Endothelial cell of hepatic sinusoid (primary cell): ENCODE data around the gene HOXB4.

Experiments used
- in situ Hi-C: cut with HindIII; loops from 2 replicates; pipeline ENCODE4 v1.10.0; 2017; ENCODE audit warnings: low sequenced_read_pairs

Gene HOXB4

DNA sequence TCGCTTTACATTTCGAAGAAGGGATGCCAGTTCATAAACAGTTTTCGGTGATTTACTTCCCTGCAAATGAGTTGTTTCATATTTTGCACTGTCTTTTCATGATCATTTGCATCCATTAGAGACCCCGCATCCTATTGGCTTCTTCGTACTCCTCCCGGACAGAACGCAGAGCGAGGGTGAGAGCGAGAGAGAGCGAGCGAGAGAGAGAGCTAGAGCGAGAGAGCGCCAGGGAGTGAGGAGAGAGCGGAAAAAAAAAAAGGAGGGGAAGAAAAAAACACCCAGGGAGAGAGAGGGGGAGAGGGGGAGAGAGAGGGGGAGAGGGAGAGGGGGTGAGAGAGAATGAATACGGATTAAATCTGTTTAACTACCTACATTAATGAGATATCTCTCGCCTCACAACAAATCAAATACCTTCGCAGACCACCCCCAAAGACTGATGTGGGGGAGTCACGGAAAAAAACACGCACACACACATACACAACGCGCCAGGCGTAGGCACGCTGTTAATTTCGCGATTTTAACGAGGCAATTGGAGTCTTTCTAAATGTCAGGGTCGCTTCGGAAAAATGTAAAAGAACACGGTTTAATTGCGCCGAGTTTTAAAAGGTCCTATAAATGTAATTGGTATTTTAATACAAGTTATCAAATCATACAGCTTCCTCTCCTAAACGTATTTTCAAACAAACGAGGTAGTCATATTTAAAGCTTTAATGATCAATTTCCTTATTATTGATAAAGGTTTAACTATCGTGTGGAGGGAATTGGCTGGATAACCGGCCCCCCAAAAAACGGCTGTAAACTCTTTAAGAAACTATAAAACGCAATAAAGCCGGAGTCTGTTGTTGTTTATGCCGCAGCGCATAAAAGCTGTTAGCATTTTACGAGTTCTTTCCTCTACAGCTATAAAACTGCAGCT is 37.2 kb upstream of the HOXB4 start, which contains the start of gene HOXB8:
Gene HOXB8 (minus strand): TSS at position 246 of the 916 bp plus-strand sequence. CDS start 588 bp downstream, outside the sequence.
- in situ Hi-C loops: no loop called here

- in situ Hi-C loops: no loop called here
Observed at GRCh38 chr17:48613862-48614694, 35.9 kb upstream of the HOXB4 start.

DNA sequence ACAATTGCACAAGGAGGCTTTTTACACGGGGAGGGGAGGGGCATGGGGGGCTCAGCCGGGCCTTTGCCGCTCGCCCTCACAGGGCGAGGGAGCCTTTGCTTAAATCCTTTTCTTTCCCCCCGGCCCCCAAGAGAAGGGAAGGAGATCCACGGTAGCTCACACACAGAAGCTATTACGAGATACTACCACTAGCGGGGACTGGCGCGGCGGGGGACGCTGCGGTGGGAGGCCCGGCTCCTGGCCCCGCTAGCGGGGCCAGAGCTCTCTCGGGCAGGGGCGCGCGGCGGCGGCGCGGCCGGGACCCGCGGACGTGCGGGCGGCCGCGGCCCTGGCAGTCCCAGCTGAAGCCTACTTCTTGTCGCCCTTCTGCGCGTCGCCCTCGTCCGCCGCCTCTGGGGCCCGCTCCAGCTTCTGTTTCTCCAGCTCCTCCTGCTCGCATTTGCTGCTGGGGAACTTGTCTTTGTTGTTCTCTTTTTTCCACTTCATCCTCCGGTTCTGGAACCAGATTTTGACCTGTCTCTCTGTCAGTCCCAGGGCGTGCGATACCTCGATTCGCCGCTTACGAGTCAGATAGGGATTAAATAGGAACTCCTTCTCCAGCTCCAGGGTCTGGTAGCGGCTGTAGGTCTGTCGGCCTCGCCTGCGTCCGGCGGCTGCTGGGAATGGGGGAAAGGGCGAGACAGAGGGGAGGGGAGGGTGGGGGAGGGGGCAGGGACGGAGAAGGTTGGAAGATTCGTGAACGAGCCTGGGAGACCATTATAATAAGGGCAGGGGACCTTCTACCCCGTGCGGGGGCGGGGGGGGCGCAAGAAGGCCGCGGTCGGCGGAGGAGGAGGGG is 34.9 kb upstream of the HOXB4 start:
- in situ Hi-C loops: no loop called here

GRCh38 chr17:48612456-48612853 is 34.3 kb upstream of the HOXB4 start:
- in situ Hi-C loops: no loop called here

- in situ Hi-C loops: no loop called here
Observed at GRCh38 chr17:48611681-48612455, 33.7 kb upstream of the HOXB4 start.

DNA sequence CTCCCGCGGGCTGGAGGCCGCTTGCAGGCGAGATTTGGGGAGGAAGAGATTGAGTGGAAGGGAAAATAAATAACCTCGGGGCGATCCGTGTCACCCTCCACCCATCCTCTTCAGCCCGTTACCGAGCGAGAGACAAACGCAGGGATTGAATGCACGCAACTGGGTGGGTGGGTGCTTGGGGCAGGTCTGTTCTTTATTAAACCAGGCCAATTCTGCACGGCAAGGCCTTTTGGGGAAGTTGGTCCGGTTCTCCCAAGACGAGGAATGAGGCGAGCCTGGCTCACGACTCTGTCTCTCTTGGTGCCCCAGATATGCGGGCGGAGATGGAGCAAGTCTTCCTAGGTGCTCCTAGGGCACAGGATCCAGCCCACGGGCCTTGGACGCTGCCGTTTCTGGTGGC is 33.1 kb upstream of the HOXB4 start:
- in situ Hi-C loops: no loop called here

DNA sequence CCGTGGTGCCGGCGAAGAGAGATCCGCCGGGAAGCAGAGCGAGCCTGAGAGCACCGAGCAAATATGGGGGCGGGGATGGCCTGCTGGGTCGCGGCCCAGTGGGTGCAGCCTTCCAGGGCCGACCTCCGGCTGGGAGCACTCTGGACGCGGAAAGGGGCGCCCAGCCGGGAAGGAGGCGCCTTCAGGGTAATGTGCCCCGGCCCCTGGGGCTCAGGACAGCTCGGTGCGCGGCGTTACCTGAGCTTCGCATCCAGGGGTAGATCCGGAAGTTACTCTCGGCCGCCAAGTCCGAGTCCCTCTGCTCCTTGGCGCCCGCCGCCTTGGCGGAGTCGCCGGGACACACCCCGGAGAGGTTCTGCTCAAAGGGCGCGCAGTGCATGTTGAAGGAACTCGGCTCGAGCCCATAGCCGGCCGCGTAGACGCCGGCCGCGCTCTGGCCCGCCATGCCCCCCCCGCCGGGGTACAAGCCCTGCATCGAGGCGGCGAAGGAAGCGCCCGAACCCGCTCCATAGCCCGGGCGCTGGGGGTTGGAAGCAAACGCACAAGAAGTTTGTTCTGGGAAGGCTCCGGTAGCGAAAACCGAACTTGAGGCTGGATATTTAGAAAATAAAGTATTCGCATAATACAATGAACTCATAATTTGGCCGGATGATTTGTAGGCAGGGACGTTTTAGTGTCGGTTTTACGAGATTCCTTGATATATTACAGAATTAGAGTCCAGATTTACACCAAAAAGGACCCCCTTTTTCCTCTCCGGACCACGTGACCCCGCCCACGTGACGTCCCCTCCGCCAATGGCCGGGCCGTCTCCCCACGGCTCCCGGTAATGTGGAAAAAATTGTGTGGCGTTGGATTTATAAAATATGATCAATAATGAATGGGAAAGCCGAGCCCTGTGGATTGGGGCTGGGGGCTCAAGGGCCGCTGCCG is 32.4 kb upstream of the HOXB4 start, which contains the start of gene HOXB7:
Gene HOXB7 (minus strand): TSS at position 736 of the 930 bp plus-strand sequence. CDS start 99 bp downstream, at position 637.
- in situ Hi-C loops: no loop called here

DNA sequence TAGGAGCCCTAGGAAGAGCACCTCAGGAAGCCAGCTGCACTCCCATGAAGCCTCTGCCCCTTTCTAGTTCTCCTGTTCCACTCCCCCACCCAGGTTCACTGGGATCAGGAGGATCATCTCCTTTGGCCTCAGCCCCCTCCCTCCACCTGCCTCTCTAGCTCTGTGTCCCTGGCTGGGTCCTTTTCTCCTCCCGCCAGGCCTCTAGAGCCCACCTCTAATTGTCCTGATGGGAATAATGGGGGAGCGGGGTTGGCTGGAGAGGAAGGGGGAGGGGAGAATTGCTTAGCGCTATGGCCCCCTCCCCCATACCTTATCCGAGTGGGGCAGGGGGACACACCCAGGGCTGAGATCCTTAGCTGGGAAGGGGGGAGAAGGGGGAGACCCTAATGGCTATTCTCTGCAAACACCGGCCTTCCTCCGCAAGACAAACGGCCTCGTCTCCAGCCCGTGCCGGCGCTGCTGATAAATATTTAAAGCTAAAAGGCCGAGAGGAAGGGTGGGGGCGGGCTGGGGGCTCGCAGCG is 31.7 kb upstream of the HOXB4 start:
- in situ Hi-C loops: no loop called here

- in situ Hi-C loops: no loop called here
Observed at GRCh38 chr17:48609033-48609432, 30.9 kb upstream of the HOXB4 start.

DNA sequence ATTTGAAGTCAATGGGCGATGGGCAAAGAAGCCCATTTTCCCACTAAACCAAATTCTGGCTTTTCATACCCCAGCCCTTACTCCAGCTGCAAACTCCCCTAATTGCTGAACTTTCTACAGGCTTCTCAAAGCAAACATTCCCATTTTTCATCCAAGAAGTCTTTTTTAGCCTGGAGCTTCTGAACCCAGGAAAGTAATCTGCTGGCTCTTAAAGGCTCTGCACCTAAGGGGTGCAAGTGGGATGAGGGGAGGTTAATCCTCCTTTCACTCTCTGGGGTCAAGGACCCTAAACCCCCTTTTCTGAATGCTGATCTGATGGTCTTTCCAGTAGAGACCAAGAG is 30.3 kb upstream of the HOXB4 start:
- in situ Hi-C loops: no loop called here

DNA sequence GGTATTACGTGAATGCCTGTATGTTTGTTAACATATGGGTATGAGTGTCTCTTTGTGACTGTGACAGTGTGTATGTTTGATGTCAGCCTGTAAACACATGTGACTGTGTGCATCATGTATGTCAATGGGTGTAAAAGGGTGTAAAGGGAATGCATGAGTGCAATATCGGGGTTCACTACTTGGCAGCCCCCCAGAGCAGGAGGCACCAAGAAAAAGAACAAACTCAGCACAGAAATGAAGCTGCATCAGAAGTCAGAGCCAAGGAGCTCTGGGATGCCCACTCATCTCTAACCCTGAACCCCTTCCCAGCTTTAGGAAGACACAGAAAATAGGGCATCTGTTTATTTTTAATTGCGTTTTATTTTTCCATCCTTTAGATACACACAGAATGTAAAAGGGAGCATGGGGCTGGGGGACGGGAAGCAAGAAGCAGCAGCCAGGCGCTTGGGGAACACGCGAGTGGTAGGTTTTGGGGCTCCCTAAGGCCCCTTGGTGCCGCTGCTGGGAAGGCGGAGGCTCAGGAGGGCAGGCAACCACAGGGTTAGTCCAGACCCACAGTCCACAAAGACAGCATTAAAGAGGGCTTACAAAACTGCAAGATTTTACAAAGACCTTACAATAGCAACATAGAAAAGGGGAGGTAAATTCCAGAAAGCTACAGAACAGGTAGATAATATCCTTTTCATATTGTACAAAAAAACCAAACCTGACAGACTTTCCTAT is 28.9 kb upstream of the HOXB4 start:
- in situ Hi-C loops: no loop called here

DNA sequence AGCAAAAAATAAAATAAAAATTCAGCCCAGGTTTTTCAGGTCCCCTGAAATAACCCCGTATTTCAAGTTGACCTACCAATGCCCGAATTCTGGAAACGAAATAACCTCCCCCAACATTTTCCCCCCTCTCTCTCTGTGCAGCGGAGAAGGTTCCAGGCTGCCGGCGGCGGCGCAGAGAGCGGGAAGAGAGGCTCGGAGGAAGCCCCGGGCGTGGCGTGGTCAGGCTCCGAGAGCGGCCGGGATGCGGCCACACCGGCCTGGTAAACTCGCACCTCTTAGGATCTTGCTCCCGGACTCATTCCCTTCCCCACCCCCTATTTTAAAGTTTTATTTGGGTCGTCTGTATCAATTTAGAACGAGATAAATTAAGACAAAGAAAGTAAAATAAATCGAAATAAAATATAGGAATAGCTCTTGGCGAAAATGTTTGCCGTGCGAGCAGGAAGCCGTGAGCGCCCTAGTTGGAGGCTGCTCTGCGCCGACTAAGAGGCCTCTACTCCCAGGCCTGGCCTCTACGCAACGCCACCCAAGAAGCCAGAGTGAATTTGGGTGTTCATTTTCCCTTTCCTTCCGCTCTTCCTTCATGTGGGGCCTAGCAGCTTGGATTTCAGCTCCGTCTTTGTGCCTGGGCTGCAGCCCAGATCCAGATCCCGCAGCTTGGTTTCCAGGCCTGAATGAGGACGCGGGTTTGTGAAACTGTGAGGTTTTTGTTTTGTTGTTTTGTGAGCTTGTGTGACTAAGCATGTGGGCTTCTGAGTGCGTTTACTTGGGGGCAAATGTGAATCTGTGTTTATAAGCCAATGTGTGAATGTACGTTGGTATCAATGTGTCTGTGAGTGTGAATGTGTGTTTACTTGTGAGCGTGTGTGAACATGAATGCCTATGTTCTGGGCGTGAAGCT is 28.1 kb upstream of the HOXB4 start:
- in situ Hi-C loops: no loop called here

DNA sequence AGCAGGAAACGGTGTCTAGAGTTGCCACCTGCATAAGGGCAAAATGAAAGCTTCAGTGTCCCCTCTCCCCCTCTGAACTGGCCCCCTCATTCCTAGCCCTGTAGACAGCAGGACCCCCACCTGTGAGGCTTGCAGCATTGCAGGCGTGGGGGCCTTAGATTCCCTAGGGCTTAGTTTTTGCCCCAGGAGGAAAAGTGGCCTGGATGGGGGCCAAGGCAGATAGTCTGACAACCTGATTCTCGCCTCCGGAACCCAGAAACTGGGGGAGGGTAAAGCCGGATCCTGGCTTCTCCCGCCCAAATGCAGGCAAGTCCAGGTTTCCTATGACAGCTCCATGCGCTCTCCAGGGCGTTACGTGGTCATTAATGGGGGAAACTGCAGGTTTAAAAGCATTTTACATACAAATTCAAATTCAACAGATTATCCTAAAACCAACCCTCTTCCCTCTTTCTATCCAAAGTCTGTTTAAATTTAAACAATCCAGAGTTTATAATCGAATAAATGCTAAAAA is 27.3 kb upstream of the HOXB4 start:
- in situ Hi-C loops: no loop called here

DNA sequence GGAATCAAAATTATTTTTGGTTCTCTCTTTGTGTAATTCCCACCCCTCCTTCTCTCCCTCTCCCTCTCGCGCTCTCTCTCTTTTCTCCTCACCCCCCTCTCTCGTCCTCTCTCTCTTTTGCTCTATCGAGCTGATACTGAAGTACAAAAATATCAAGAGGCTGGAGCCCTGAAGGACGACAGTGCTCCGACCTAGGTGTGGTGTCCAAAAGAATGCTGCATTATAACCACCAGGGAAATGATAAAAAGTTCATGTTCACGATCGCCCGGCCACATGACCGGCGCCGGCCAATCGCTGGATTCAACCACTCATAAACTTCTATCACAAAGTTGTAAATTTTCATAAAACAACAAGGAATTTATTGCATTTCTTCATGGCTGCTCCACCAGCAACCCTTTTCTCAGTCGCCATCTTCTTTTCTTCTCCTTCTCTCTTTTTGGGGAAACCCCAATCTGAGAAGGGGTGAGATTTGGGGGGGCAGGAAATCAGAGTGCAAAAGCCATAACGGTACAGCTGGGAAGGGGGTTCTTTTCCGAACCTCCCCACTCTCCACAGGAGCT is 26.7 kb upstream of the HOXB4 start, which contains the start of gene HOXB6:
Gene HOXB6 (minus strand): TSS at position 217 of the 560 bp plus-strand sequence. CDS start 6,836 bp downstream, outside the sequence.
- in situ Hi-C loops: no loop called here

DNA sequence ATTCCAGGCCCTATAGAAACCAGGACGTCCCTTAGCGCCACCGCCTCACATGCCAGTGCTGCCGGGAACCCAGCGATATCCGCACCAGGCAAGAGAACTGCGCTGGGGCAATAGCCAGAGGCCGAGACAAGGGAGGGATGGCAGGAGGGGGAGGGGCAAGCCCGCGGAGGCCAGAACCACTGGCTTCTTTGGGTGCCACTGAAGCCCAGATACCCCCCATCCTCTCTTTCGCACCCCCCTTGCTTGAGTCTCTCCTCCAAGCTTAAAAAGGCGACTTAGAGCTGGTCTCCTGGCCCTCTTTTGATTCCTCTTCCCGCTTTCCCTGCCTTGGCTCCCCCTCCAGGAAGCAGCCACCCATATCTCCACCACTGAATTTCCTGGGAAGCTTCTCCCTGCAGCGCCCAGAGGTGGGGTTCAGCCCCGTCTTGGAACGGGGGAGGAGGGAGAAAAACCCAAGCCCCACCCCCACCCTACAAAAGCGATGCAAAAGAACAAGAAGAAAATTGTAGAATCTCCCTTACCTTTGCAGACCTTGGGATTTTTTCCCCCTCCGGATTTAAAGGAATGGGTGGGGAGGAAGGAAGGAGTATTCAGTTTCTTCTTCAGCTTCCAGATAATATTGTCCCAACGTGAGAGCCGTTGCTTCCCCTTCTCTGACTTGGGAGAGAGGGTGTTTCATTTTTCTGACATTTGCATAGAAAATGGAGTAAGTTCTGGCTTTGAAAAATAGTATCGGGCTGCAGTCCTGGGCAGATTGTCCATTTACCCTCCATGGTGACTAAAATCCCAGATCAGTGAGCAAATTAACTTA is 26.0 kb upstream of the HOXB4 start:
- in situ Hi-C loops: no loop called here
